Measurements from ENCODE around the gene PIGBOS1. TPM values are rescaled to one million over a fixed set of nuclear protein-coding genes. Genes with fewer than 3 reads are reported as not detected.

PIGBOS1 gene, protein sequence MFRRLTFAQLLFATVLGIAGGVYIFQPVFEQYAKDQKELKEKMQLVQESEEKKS
- 10 to 100 TPM; 10.3 to 13.8 TPM for total RNA-seq

DNA sequence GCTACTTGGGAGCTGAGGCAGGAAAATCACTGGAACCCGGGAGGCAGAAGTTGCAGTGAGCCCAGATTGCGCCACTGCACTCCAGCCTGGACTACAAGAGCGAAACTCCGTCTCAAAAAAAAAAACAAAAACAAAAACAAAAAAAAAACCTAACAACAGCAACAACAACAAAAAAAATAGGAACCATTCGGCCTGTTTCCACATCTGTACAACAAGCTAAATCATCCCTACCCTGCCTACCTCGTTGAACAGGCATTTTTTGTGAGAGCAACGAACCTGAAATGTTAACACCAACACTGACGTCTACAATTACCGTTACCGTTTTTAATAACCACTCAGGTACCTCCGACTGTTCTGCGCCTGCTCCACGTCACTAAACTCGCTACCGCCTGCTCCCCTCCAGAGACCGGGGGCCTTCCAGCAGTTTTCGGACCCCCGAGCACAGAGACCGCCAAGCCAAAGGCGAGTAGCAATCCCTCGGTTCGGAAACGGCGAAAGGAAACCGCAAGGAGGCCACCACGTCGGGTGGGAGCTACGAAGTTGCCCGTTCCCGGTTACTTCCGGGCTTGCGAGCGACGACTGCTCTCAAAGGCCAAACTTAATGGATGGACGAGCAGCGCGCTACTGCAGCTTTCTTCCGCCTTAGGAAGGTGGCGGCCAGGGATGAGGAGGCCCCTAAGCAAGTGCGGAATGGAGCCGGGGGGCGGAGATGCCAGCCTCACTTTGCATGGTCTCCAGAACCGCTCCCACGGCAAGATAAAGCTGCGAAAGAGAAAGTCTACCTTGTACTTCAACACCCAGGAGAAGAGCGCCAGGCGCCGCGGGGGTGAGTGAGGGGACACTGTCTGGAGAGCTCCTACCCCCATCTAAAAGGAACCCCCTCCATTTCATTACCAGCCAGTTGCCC, at the start of gene PIGBOS1, which contains the start of gene PIGB:
PIGBOS1 (minus strand) TSS at position 536 of the 907 bp plus-strand sequence. CDS start 1,331 bp downstream, outside the sequence.
PIGB (plus strand) TSS at position 635 of the 907 bp plus-strand sequence; CDS start at position 664, 29 bp downstream.
- Mint-ChIP-seq H3K27ac (peak within 1 kb of the TSS; percentile 97), H3K4me3 (peak within 1 kb of the TSS; percentile 99), H3K27me3 (no peaks in the 10 kb centered on the region), H3K36me3 (peaks cover 27% of the 10 kb centered on the region), H3K9me3 (no peaks in the 10 kb centered on the region), H3K4me1 (peaks cover 40% of the 10 kb centered on the region)
- peak; percentile 88 for ATAC-seq (ENCODE audit: low read depth)
- POLR2A ChIA-PET = interaction anchor here (0.6 to 3.1 kb wide), 10 partner anchors 9 to 926 kb away, joined by 3 to 24 read pairs (median 4); partner anchors contain the start of genes CCPG1, PIERCE2 and RSL24D1
- DNase-seq = peak; percentile 83

DNA sequence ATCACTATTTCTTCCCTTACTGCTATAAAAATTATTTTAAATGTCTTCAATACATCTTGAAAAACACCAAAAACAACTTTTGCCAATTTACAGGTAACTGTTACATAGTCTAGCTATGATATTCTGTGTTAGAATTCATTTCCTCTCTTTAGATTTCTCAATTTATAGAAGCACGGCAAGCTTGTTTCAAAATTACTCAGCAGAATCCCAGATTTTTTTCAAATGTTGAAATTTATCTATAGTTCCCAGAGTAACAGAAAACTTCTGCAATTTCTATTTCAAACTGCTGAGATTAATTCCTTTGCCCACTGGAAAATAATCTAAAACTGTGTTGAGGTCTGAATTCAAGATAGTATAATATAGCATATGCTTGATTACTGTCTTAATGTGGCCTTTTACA, 48.1 kb upstream of the PIGBOS1 start:
- POLR2A ChIA-PET = no interaction called here
- Mint-ChIP-seq H3K27me3 (no peaks in the 10 kb centered on the region), H3K27ac (no peak overlapping the region), H3K4me1 (no peaks in the 10 kb centered on the region), H3K4me3 (no peak overlapping the region), H3K9me3 (no peaks in the 10 kb centered on the region), H3K36me3 (no peaks in the 10 kb centered on the region)
- DNase-seq = no peak
- ATAC-seq (ENCODE audit: low read depth) = no peak

DNA sequence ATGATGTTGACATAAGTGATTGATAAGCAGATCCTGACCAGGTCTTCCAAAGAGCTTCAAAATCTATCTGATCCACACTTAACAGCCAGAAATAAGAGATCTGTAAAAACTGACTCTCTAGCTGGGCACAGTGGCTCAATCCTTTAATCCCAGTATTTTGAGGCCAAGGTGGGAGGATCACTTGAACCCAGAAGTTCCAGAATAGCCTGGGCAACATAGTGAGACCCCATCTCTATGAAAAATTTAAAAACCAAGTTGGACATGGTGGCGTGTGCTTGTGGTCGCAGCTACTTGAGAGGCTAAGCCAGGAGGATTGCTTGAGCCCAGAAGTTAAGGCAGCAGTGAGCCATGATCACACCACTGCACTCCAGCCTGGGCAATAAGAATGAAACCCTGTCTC, 43.7 kb upstream of the PIGBOS1 start:
- H3K27me3 Mint-ChIP-seq = no peaks in the 10 kb centered on the region
- no peak overlapping the region for H3K4me3 Mint-ChIP-seq
- no peak overlapping the region for H3K27ac Mint-ChIP-seq
- POLR2A ChIA-PET = no interaction called here
- DNase-seq (no peak), ATAC-seq (ENCODE audit: low read depth) (no peak)
- no peaks in the 10 kb centered on the region for H3K4me1 Mint-ChIP-seq
- peaks cover 6% of the 10 kb centered on the region for H3K36me3 Mint-ChIP-seq
- H3K9me3 Mint-ChIP-seq = no peaks in the 10 kb centered on the region

DNA sequence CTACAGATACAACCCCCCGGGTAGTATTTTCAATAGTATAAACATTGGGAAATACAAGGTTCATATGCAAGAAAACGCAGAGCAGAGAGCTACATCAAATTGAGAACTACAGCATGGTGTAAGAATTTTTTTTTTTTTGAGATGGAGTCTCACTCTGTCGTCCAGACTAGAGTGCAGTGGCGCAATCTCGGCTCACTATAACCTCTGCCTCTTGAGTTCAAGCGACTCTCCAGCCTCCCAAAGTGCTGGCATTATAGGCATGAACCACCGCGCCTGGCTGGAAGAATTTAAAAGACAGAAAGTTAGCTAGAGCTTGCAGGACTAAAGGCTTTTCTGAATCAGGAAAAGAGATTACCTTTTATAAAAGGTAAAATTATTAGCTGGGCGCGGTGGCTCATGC, 42.1 kb upstream of the PIGBOS1 start:
- Mint-ChIP-seq H3K4me3 (no peak overlapping the region), H3K9me3 (no peaks in the 10 kb centered on the region), H3K4me1 (no peaks in the 10 kb centered on the region), H3K27me3 (no peaks in the 10 kb centered on the region), H3K27ac (no peak overlapping the region), H3K36me3 (peaks cover 14% of the 10 kb centered on the region)
- POLR2A ChIA-PET = no interaction called here
- DNase-seq (no peak), ATAC-seq (ENCODE audit: low read depth) (no peak)

DNA sequence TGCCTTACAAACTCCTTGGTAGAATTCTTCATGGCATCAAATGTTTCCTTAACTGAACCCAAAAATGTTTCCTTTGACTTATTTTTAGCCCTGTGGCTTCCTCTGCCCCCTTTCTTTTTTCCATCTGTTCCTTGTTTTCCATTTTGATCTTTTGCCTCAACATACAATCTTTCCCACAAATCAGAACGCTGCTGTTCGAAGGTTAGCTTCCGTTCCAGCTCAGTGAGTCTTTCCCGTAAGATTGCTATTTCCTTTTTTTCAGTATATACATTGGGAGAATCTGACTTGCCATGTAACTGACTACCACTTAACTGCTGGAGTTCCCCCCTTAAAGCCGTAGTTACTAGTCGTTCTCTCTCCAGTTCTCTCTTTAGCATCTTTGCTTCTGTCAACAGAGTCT, 41.3 kb upstream of the PIGBOS1 start:
- no peak for DNase-seq
- no peak for ATAC-seq (ENCODE audit: low read depth)
- Mint-ChIP-seq H3K4me1 (no peaks in the 10 kb centered on the region), H3K27ac (no peak overlapping the region), H3K36me3 (peaks cover 17% of the 10 kb centered on the region), H3K27me3 (no peaks in the 10 kb centered on the region), H3K9me3 (no peaks in the 10 kb centered on the region), H3K4me3 (no peak overlapping the region)
- POLR2A ChIA-PET = no interaction called here

DNA sequence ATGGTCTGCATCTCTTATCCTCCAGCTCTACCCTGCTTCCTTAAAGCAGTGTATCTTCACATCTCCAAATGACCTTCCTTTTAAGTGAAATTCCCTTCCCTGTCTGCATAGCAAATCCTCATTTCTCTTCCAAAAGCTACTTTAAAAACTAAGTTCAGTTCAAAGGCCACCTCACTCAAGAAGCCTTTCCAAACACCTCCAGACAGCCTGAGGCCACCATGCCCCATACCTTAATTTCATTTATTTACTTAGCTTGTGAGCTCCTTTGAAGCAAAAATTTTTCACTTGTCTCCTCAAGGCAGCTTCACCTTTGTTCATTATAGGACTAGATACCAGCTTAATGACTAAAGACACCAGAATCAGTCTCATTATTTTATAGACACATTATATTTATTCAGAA, 39.5 kb upstream of the PIGBOS1 start:
- peaks cover 21% of the 10 kb centered on the region for H3K36me3 Mint-ChIP-seq
- H3K4me3 Mint-ChIP-seq = no peak overlapping the region
- H3K4me1 Mint-ChIP-seq = no peaks in the 10 kb centered on the region
- no peak overlapping the region for H3K27ac Mint-ChIP-seq
- H3K9me3 Mint-ChIP-seq = no peaks in the 10 kb centered on the region
- POLR2A ChIA-PET = no interaction called here
- no peak for DNase-seq
- ATAC-seq (ENCODE audit: low read depth) = no peak
- no peaks in the 10 kb centered on the region for H3K27me3 Mint-ChIP-seq

DNA sequence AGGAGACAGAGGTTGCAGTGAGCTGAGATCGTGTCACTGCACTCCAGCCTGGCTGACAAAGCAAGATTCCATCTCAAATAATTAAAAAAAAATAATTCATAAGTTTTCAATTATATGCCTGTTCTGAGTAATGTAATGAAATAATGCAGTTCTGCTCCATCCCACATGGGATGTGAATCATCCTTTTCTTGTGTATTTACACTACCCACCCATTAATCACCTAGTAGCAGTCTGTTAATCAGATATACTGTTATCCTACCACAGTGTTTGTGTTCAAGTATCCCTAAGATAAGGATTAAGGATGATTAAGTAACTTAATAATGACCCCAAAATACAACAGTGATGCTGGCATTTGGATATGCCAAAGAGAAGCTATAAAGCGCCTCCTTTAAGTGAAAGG, 38.9 kb upstream of the PIGBOS1 start:
- ATAC-seq (ENCODE audit: low read depth) (no peak), DNase-seq (no peak)
- no peaks in the 10 kb centered on the region for H3K4me1 Mint-ChIP-seq
- no peaks in the 10 kb centered on the region for H3K27me3 Mint-ChIP-seq
- POLR2A ChIA-PET = no interaction called here
- H3K27ac Mint-ChIP-seq = no peak overlapping the region
- H3K4me3 Mint-ChIP-seq = no peak overlapping the region
- peaks cover 21% of the 10 kb centered on the region for H3K36me3 Mint-ChIP-seq
- no peaks in the 10 kb centered on the region for H3K9me3 Mint-ChIP-seq

DNA sequence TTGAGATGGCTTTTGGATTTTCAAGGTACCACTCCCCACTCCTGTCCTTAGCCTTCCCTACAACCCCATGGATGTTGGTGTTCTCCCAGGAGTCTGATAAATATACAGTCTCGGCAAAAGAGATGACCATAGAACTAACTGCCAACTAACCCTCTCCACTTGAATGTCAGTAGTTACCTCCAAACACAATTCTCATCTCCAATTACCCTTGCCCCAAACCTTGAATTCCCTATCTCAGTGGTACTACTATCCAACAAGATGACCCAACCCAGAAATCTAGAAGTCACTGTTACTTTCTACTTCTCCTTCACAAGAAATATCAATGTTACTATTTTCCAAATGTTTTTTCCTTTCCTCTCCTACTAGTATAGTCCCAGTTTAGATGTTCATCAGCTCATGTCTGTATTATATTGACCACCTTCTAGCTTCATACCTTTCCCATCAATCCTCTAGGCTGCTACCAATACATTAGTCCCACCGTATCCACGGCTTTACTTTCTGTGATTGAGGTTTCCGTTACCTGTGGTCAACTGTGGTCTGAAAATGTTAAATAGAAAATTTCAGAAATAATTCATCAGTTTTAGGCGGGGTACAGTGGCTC, 38.2 kb upstream of the PIGBOS1 start:
- DNase-seq (no peak), ATAC-seq (ENCODE audit: low read depth) (no peak)
- no peak overlapping the region for H3K27ac Mint-ChIP-seq
- H3K4me1 Mint-ChIP-seq = no peaks in the 10 kb centered on the region
- no peaks in the 10 kb centered on the region for H3K9me3 Mint-ChIP-seq
- H3K36me3 Mint-ChIP-seq = peaks cover 21% of the 10 kb centered on the region
- POLR2A ChIA-PET = no interaction called here
- no peaks in the 10 kb centered on the region for H3K27me3 Mint-ChIP-seq
- H3K4me3 Mint-ChIP-seq = no peak overlapping the region

DNA sequence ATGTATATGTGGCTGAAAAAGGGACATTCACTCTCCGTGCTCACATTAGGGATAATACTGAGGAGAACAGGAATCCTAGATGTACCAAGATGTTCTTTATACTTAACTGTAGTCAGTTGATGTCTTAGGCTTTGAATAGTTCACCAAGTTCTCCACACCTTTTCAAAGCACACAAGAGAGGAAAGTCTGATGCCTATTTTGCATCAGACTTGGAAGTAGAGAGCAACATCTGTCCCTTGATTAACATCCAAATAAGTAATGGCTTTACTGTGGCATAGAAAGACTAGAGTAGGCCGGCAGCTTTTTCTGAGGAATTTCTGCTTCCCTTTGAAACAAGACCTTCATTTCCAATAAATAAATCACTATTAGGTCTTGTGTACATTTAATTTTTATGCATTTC, 34.1 kb upstream of the PIGBOS1 start:
- peaks cover 19% of the 10 kb centered on the region for H3K36me3 Mint-ChIP-seq

DNA sequence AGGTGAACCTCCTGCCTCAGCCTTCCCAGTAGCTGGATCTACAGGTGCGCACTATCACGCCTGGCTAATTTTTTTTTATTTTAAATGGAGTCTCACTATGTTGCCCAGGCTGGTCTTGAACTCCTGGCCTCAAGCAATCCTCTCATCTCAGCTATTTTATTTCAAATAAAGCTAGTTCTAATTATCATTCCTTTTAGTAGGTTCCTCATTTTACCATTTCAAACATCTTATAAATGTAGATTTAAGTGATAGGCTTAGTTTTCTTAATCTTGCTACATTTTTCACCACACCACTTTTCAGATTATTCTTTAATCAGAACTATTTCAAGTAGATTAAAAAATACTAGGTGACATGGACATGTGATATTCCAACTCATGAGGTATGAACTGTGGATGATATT, 30.4 kb upstream of the PIGBOS1 start:
- no peak for ATAC-seq (ENCODE audit: low read depth)
- POLR2A ChIA-PET = no interaction called here
- Mint-ChIP-seq H3K36me3 (peaks cover 16% of the 10 kb centered on the region), H3K4me3 (no peak overlapping the region), H3K4me1 (no peaks in the 10 kb centered on the region), H3K27ac (no peak overlapping the region), H3K27me3 (no peaks in the 10 kb centered on the region), H3K9me3 (no peaks in the 10 kb centered on the region)
- DNase-seq = no peak

More for the DNA sequence above, 34.1 kb upstream of the PIGBOS1 start:
- H3K4me1 Mint-ChIP-seq = no peaks in the 10 kb centered on the region
- POLR2A ChIA-PET = no interaction called here
- no peaks in the 10 kb centered on the region for H3K9me3 Mint-ChIP-seq
- H3K27me3 Mint-ChIP-seq = no peaks in the 10 kb centered on the region
- H3K4me3 Mint-ChIP-seq = no peak overlapping the region
- H3K27ac Mint-ChIP-seq = no peak overlapping the region
- DNase-seq = no peak
- no peak for ATAC-seq (ENCODE audit: low read depth)

DNA sequence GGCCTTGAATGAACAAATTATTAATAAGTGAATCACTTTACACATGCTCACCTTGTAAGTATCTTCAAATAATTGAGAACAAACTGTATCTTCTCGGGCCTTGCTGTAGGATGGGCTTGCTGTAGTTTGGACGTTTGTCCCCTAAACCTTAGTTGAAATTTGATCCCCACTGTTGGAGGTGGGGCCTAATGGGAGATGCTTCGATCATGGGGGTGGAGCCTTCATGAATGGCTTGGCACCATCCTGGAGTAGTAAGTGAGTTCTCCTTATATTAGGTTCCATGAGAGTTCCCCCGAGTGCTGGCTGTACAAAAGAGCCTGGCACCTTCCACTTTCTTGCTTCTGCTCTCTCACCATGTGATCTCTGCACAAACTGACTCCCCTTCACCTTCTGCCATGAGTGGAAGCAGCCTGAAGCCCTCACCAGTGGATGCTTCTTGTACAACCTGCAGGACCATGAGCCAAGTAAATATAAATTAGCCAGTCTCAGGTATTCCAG, 29.4 kb upstream of the PIGBOS1 start:
- no peaks in the 10 kb centered on the region for H3K9me3 Mint-ChIP-seq
- ATAC-seq (ENCODE audit: low read depth) = no peak
- no peaks in the 10 kb centered on the region for H3K4me1 Mint-ChIP-seq
- POLR2A ChIA-PET = interaction anchor here (0.7 kb wide), 1 partner anchor 17 kb away, joined by 3 read pairs; no protein-coding TSS in a partner anchor
- H3K27ac Mint-ChIP-seq = no peak overlapping the region
- no peaks in the 10 kb centered on the region for H3K27me3 Mint-ChIP-seq
- DNase-seq = no peak
- H3K4me3 Mint-ChIP-seq = no peak overlapping the region
- peaks cover 18% of the 10 kb centered on the region for H3K36me3 Mint-ChIP-seq

DNA sequence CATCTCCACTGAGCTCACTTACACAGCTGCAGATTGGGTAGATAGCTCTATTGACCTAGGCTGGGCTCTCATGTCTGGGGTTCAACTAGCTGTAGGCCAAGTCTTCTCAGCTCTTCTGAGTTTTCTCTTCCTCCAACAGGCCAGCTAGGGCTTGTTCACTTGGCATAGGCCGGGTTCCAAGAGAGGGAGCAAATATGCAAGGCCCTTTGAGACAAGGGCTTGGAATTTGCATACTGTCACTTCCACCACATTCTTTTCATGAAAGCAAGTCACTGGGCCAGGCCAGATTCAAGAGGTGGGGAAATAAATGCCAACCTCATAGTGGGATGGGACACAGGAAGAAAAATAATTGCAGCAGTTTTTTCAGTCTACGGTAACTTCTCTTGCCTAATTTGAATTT, 25.3 kb upstream of the PIGBOS1 start:
- H3K4me1 Mint-ChIP-seq = no peaks in the 10 kb centered on the region
- ATAC-seq (ENCODE audit: low read depth) (no peak), DNase-seq (no peak)
- no peak overlapping the region for H3K4me3 Mint-ChIP-seq
- H3K27ac Mint-ChIP-seq = no peak overlapping the region
- no peaks in the 10 kb centered on the region for H3K27me3 Mint-ChIP-seq
- POLR2A ChIA-PET = interaction anchor here (0.6 kb wide), 1 partner anchor 26 kb away, joined by 4 read pairs; no protein-coding TSS in a partner anchor
- H3K9me3 Mint-ChIP-seq = no peaks in the 10 kb centered on the region
- H3K36me3 Mint-ChIP-seq = peaks cover 23% of the 10 kb centered on the region

DNA sequence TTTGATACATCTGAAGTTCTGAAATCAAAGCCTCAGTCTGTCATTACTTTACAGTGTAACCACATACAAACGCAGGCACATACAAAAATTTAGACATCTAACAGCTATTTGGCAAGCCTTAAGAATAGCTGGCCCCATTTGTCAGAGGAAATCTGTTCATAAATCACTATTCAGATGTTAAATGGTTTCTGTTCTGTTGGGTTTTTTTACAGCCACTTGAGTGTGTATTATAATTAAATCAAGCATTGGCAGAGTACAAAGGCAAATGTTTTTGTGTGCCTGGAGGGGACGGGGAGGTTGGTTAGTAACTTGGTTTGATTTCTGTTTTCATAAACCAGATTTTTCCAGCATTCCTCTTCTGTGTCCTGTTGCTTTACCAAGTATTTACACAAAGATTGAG, 24.2 kb upstream of the PIGBOS1 start:
- Mint-ChIP-seq H3K27me3 (no peaks in the 10 kb centered on the region), H3K4me3 (no peak overlapping the region), H3K9me3 (no peaks in the 10 kb centered on the region), H3K4me1 (no peaks in the 10 kb centered on the region), H3K27ac (no peak overlapping the region), H3K36me3 (peaks cover 23% of the 10 kb centered on the region)
- no peak for ATAC-seq (ENCODE audit: low read depth)
- POLR2A ChIA-PET = no interaction called here
- no peak for DNase-seq
